Transverse colon (tissue), 4 donors: ENCODE measurements around the gene IL18RAP.

Experiments used
- POLR2A ChIP-seq: fragments of 450-650 bp; IDR thresholded peaks from one replicate; pipeline ENCODE4 v1.6.1; 2016; ENCODE audit warnings: antibody characterized with exemption, mild to moderate bottlenecking, moderate library complexity
- POLR2AphosphoS5 ChIP-seq, 3 donors: sonication (generic); formaldehyde crosslinking; IDR thresholded peaks; one replicate each; pipeline ENCODE4 v1.6.1; 2016; ENCODE audit warnings: antibody characterized with exemption in 3 of 3
- TF ChIP-seq, protein P1 (sequence below), 5 experiments: fragments of 200-600 bp in 3 of 5; fragments of 450-650 bp in 2 of 5; sonication (generic) in 3 of 5; IDR thresholded peaks; 1 replicate in 2 of 5; 2 replicates in 3 of 5; pipeline ENCODE4 v1.5.1; 2016 to 2017; ENCODE audit warnings: antibody characterized with exemption in 5 of 5, inconsistent platforms in 3 of 5, mild to moderate bottlenecking in 2 of 5, moderate library complexity in 1 of 5

DNA sequence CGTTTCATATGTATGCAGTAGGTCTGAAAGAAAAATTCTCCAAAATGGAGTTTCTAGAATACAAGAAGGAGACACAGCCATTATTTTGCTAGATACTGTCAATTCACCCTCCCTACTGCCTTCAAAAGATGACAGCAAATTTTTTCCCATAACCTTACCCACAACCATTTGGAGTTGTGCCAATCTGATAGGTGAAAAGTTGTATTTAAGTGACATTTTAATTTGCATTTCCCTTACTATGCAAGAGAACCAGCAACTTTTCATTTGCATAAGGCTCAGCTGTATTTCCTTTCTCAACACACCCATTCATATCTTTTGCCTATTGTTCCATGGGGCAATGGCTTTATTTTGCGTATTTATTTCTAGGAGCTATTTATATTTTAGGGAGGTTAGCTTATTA, 31.4 kb upstream of the IL18RAP start:
- no peak for TF ChIP-seq POLR2AphosphoS5 (IDR thresholded peaks at IDR 0.05)
- TF ChIP-seq, protein P1, sequence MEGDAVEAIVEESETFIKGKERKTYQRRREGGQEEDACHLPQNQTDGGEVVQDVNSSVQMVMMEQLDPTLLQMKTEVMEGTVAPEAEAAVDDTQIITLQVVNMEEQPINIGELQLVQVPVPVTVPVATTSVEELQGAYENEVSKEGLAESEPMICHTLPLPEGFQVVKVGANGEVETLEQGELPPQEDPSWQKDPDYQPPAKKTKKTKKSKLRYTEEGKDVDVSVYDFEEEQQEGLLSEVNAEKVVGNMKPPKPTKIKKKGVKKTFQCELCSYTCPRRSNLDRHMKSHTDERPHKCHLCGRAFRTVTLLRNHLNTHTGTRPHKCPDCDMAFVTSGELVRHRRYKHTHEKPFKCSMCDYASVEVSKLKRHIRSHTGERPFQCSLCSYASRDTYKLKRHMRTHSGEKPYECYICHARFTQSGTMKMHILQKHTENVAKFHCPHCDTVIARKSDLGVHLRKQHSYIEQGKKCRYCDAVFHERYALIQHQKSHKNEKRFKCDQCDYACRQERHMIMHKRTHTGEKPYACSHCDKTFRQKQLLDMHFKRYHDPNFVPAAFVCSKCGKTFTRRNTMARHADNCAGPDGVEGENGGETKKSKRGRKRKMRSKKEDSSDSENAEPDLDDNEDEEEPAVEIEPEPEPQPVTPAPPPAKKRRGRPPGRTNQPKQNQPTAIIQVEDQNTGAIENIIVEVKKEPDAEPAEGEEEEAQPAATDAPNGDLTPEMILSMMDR (IDR thresholded peaks at IDR 0.05): no peak
- TF ChIP-seq POLR2A: no peak
